Measurements from ENCODE around the gene AUTS2.

The AUTS2 gene

DNA sequence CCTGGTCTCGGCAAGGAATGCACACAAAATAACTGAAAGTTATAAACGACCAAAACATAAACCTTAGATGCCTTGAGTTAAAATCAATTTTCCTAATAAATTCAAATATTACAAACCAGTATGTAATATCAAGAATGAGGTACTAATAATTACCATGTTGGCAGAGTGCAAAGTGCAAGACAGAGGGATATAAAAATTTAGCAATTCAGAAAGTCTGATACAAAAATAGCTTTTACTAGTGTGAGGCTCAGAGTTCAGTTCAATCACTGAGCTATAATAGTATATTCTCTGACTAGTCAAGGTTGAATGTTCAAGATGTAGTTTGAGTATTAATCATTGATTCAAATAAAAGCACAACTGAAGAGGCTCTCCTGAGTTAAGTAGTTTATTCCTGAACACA is 4.8 kb upstream of the AUTS2 start:
- peaks cover 11% of the 10 kb centered on the region for H3K9me3 ChIP-seq (ENCODE audit: low read length)
- H3K4me3 ChIP-seq (ENCODE audit: low read length): no peak overlapping the region
- no peak overlapping the region for H2AFZ ChIP-seq (ENCODE audit: low read depth, low read length)
- H3K4me1 ChIP-seq (ENCODE audit: insufficient read depth, low read length): peaks cover 8% of the 10 kb centered on the region
- no peaks in the 10 kb centered on the region for H3K27me3 ChIP-seq (ENCODE audit: insufficient read depth, low read length)
- H3K36me3 ChIP-seq (ENCODE audit: insufficient read depth, low read length): no peaks in the 10 kb centered on the region

- no peaks in the 10 kb centered on the region for H3K27me3 ChIP-seq (ENCODE audit: insufficient read depth, low read length)
- no peaks in the 10 kb centered on the region for H3K36me3 ChIP-seq (ENCODE audit: insufficient read depth, low read length)
- no peak overlapping the region for H2AFZ ChIP-seq (ENCODE audit: low read depth, low read length)
- peaks cover 10% of the 10 kb centered on the region for H3K9me3 ChIP-seq (ENCODE audit: low read length)
- H3K4me3 ChIP-seq (ENCODE audit: low read length): no peak overlapping the region
- peaks cover 8% of the 10 kb centered on the region for H3K4me1 ChIP-seq (ENCODE audit: insufficient read depth, low read length)
These were observed 2.9 kb upstream of the AUTS2 start for GRCh38 chr7:69595415-69595814.

DNA sequence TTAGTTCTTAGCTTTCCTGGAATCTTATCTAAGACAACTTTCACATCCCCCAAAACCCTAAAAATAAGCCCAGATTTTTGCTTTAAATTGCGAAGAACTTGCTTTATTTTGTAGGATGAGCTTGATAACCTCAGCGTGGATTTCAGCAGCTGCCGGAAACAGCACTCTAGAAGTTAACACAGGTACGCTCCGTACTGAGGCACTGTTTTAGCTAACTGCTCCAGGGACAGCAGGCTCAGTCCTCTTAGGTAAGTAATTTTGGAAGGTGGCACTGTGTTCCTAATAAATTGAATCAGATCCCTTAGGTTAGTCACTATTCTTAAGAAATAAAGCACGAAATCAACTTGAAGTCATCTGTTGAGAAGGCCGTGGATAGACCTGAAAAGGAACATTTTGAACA is 2.2 kb upstream of the AUTS2 start:
- Histone ChIP-seq H3K9me3 (ENCODE audit: low read length) (peaks cover 5% of the 10 kb centered on the region), H3K27me3 (ENCODE audit: insufficient read depth, low read length) (no peaks in the 10 kb centered on the region), H3K36me3 (ENCODE audit: insufficient read depth, low read length) (no peaks in the 10 kb centered on the region), H3K4me3 (ENCODE audit: low read length) (no peak overlapping the region), H2AFZ (ENCODE audit: low read depth, low read length) (no peak overlapping the region), H3K4me1 (ENCODE audit: insufficient read depth, low read length) (peaks cover 8% of the 10 kb centered on the region)

DNA sequence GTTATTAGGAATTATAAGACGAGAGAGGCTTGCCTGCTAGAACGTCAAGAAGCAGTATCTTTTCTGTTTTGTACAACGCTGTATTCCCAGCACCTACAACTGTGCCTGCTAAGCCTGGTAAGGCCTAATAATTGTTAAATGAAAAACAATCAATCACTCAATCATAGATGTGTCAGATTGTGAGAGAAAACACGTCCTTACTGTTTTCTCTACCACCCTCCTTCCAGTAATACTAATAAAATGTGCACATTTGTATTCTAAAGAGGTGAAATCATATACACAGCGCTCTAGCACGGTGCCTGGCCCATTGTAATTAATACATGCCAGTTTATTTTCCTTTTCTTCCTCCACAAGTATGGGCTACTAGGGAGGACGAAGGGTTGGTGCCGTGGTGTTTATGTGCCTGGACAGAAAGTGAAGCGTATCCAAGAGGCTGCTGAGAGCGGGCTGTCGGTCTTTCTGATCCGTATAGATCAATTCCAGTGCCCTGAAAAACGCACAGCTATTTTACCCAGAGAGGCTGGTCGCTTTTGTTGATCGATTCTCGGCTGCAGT is 1.5 kb upstream of the AUTS2 start:
- Histone ChIP-seq H2AFZ (ENCODE audit: low read depth, low read length) (peak overlapping the region; percentile 96), H3K27me3 (ENCODE audit: insufficient read depth, low read length) (no peaks in the 10 kb centered on the region), H3K4me3 (ENCODE audit: low read length) (peak overlapping the region; percentile 66)

DNA sequence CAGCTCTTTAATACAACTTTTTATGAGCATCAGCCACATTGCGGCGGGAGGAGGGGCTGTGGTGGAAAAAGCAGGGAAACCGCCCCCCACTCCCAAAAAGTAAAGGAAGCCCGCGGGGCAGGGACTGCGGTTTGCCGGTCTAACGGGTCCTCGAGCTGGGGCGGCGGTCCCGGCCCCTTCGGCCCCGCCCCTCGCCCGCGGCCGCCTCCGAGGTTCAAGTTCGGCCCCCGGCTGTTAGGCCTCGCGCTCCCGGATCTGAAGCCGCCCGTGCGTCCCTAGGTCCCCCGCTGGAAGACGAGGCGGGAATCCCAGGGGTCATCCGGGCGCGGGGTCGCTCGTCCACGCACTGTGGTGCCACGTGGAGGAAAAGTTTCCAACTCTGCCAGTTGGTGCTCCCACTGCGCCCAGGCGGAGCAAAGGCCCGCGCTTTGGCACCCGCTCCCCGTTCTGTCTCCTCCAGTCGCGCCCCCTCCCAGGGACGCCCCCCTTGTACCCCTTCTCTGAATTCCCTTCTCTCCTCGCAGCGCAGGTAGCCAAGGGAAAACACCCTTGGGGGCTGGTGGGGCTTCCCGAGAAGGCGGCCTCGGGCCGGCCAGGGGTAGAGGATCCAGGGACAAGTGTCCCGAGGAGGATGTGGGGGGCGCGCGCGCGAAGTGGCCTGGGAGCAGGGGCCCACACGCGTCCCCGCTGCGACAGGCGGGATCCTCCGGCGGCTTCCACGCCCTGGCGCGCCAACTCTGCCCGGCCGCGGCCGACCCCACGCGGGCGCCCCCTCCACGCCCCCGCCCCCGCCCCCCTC is 798 bp upstream of the AUTS2 start:
- Histone ChIP-seq H3K36me3 (ENCODE audit: insufficient read depth, low read length) (no peaks in the 10 kb centered on the region), H3K4me3 (ENCODE audit: low read length) (peak overlapping the region; percentile 66), H3K27me3 (ENCODE audit: insufficient read depth, low read length) (no peaks in the 10 kb centered on the region)

More for the DNA sequence above, 1.5 kb upstream of the AUTS2 start:
- H3K4me1 ChIP-seq (ENCODE audit: insufficient read depth, low read length): peaks cover 15% of the 10 kb centered on the region
- H3K36me3 ChIP-seq (ENCODE audit: insufficient read depth, low read length): no peaks in the 10 kb centered on the region
- H3K9me3 ChIP-seq (ENCODE audit: low read length): no peaks in the 10 kb centered on the region

DNA sequence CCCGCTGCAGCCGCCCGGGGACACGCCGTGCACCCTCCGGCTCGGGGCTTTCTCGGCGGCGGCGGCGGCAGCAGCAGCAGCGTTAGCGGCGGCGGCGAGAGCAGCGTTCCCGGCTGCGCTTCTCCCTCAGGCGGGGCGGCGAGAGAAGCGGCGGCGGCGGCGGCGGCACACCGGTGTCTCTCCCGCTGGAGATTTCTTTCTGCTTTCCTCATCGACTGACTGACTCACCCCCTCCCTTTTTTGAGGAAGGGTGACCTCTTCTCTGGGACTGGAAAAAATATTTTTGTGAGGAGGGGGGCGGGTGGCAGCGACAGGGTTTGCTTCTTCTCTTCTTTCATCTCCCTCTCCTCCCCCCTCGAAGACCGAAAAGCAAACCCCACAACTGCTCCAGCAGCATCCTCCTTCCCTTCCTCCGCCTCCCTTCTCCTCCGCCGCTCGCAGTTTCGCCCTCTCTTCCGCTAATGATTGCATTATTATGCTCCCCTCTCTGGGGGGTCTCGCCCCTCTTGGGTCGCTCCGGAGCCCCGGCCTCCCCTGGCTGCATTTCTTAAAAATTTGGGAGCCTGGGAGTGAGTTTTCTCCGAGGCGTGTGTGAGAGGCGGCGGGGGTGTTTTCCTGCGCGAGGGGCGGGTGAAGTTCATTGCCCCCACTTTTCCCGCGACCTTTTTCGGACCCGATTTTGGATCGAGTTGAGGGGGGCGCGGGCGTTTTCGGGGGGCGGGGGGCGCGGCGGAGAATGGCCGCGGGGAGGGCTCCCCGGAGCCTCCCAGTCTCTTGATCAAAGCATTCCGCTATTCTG is 411 bp downstream of the AUTS2 start:
- H3K27me3 ChIP-seq (ENCODE audit: insufficient read depth, low read length): no peaks in the 10 kb centered on the region
- peak overlapping the region; percentile 61 for H3K4me3 ChIP-seq (ENCODE audit: low read length)
- H3K4me1 ChIP-seq (ENCODE audit: insufficient read depth, low read length): peaks cover 27% of the 10 kb centered on the region
- no peaks in the 10 kb centered on the region for H3K9me3 ChIP-seq (ENCODE audit: low read length)
- peak overlapping the region; percentile 82 for H2AFZ ChIP-seq (ENCODE audit: low read depth, low read length)
- H3K36me3 ChIP-seq (ENCODE audit: insufficient read depth, low read length): no peaks in the 10 kb centered on the region

More for the DNA sequence above, 798 bp upstream of the AUTS2 start:
- Histone ChIP-seq H3K4me1 (ENCODE audit: insufficient read depth, low read length) (peaks cover 16% of the 10 kb centered on the region), H3K9me3 (ENCODE audit: low read length) (no peaks in the 10 kb centered on the region), H2AFZ (ENCODE audit: low read depth, low read length) (peak overlapping the region; percentile 96)

- Histone ChIP-seq H3K27me3 (ENCODE audit: insufficient read depth, low read length) (no peaks in the 10 kb centered on the region), H3K4me3 (ENCODE audit: low read length) (peak overlapping the region; percentile 61), H3K9me3 (ENCODE audit: low read length) (no peaks in the 10 kb centered on the region), H3K4me1 (ENCODE audit: insufficient read depth, low read length) (peaks cover 32% of the 10 kb centered on the region), H2AFZ (ENCODE audit: low read depth, low read length) (peak overlapping the region; percentile 82), H3K36me3 (ENCODE audit: insufficient read depth, low read length) (no peaks in the 10 kb centered on the region)
These were observed 1.1 kb downstream of the AUTS2 start for GRCh38 chr7:69599286-69599954.

GRCh38 chr7:69599955-69600709 is 1.9 kb downstream of the AUTS2 start:
- H3K36me3 ChIP-seq (ENCODE audit: insufficient read depth, low read length): no peaks in the 10 kb centered on the region
- no peaks in the 10 kb centered on the region for H3K27me3 ChIP-seq (ENCODE audit: insufficient read depth, low read length)
- H3K4me3 ChIP-seq (ENCODE audit: low read length): peak overlapping the region; percentile 61
- H3K9me3 ChIP-seq (ENCODE audit: low read length): no peaks in the 10 kb centered on the region
- peaks cover 38% of the 10 kb centered on the region for H3K4me1 ChIP-seq (ENCODE audit: insufficient read depth, low read length)
- peak overlapping the region; percentile 82 for H2AFZ ChIP-seq (ENCODE audit: low read depth, low read length)

DNA sequence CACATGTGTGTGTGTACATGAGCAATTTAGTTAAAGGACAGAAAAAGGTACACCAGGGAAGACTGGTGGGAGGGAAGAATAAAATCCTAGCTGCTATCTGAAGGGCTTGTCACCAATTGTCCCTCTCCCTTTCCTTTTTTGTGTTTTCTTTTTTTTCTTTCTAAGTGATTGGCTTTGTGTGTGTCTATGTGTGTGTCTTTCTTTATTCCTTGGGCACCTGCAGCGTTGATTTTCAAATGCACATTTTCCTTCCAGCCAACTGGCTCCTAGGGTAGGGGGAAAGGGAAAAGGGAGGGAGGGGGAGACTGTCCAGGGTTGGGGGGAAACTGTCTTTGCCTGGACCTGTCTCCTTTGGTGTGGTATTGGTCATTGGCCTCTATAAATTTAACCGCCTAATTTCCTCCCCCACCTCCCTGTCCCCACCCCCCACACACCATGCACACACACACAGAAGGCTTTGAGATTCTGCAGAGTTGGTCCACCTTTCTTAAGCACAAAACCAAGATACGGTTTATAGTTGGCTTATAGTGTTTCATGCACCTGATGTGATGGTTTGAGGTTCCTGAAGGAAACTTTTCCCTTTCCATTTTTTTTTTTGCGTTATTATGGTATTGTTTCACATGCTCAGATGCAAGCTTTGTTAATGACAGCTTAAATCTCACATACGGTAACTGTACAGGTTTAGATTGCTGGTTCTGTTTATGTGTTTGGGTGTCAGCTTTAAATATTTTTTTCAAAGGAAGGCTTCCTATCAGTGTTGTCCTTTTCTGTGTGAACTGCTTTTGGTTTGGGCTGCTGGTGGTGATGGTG is 2.6 kb downstream of the AUTS2 start:
- no peaks in the 10 kb centered on the region for H3K36me3 ChIP-seq (ENCODE audit: insufficient read depth, low read length)
- H3K4me1 ChIP-seq (ENCODE audit: insufficient read depth, low read length): peaks cover 43% of the 10 kb centered on the region
- H3K9me3 ChIP-seq (ENCODE audit: low read length): no peaks in the 10 kb centered on the region
- no peaks in the 10 kb centered on the region for H3K27me3 ChIP-seq (ENCODE audit: insufficient read depth, low read length)
- H3K4me3 ChIP-seq (ENCODE audit: low read length): peak overlapping the region; percentile 61
- no peak overlapping the region for H2AFZ ChIP-seq (ENCODE audit: low read depth, low read length)

GRCh38 chr7:69602522-69602921 is 4.2 kb downstream of the AUTS2 start:
- no peaks in the 10 kb centered on the region for H3K27me3 ChIP-seq (ENCODE audit: insufficient read depth, low read length)
- H2AFZ ChIP-seq (ENCODE audit: low read depth, low read length): no peak overlapping the region
- H3K36me3 ChIP-seq (ENCODE audit: insufficient read depth, low read length): no peaks in the 10 kb centered on the region
- peaks cover 37% of the 10 kb centered on the region for H3K4me1 ChIP-seq (ENCODE audit: insufficient read depth, low read length)
- no peaks in the 10 kb centered on the region for H3K9me3 ChIP-seq (ENCODE audit: low read length)
- H3K4me3 ChIP-seq (ENCODE audit: low read length): peak overlapping the region; percentile 61

DNA sequence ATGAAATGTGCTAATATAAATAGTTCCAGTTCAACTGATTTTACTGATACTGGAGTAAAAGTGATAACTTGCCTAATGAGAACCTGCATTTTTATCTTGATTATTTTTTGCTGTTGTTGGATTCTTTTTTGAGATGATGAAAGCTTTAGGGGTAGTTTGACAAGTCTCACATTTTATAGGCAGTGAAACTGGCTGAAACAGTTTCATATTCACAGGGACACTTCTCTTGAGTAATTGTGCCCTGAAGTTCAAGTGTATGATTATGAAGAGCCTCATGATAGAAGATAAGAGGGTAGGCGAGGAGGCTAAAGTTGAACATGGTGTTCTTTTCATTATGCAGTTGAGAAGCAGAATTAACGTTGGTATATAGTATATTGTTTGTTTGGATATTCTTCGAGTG is 5.1 kb downstream of the AUTS2 start:
- peaks cover 37% of the 10 kb centered on the region for H3K4me1 ChIP-seq (ENCODE audit: insufficient read depth, low read length)
- no peaks in the 10 kb centered on the region for H3K36me3 ChIP-seq (ENCODE audit: insufficient read depth, low read length)
- H2AFZ ChIP-seq (ENCODE audit: low read depth, low read length): no peak overlapping the region
- H3K27me3 ChIP-seq (ENCODE audit: insufficient read depth, low read length): no peaks in the 10 kb centered on the region
- no peaks in the 10 kb centered on the region for H3K9me3 ChIP-seq (ENCODE audit: low read length)
- H3K4me3 ChIP-seq (ENCODE audit: low read length): no peak overlapping the region

Measured in neuron (in vitro differentiated cells).